Endothelial cell of umbilical vein (primary cell): Measurements from ENCODE around the gene PLEKHG4. TPM values are rescaled to one million over a fixed set of nuclear protein-coding genes. Genes with fewer than 3 reads are reported as not detected.

Experiments used
- BruUV-seq: library from RNA; stranded (reverse); fragments of 400-500 nt; replicated peaks from 2 replicates; lab custom pipeline; 2021; lab: Mats Ljungman, UMichigan
- CTCF ChIA-PET: fragments of 300-600, 350-600 bp; sonication (Branson Sonifier 250); formaldehyde crosslinking; loops from one replicate; lab custom pipeline; 2021; ENCODE audit warnings: antibody characterized with exemption, inconsistent platforms; lab: Charles Lee
- POLR2A ChIA-PET: fragments of 300-600, 350-600 bp; sonication (Branson Sonifier 250); formaldehyde crosslinking; loops from one replicate; lab custom pipeline; 2021; ENCODE audit warnings: antibody characterized with exemption, inconsistent platforms; lab: Charles Lee
- DNase-seq: peaks from one replicate; pipeline ENCODE4 v3.0.0-alpha.2; 2011; ENCODE audit warnings: low read depth, low spot score
- FAIRE-seq: peaks from 2 replicates; lab custom pipeline; 2011; peaks lifted over from hg19 to GRCh38; lab: Jason Lieb, UNC
- H2AFZ ChIP-seq: 2 replicates; pipeline ENCODE4 v1.6.0; 2012; ENCODE audit warnings: low read depth, low read length, control low read depth, inconsistent platforms
- H3K27ac ChIP-seq: 2 replicates; pipeline ENCODE4 v1.5.1; 2011; ENCODE audit warnings: low read depth, mild to moderate bottlenecking, control low read depth, low read length, moderate library complexity; ENCODE audit not compliant: insufficient read depth
- H3K27me3 ChIP-seq, 2 experiments: 2 replicates each; pipeline versions ENCODE4 v1.6.0 to v1.6.1; 2011; ENCODE audit warnings: low read length in 2 of 2, mixed read lengths in 1 of 2; ENCODE audit not compliant: control insufficient read depth in 2 of 2, insufficient read depth in 2 of 2
- H3K36me3 ChIP-seq, 2 experiments: 2 replicates in 1 of 2; 3 replicates in 1 of 2; pipeline ENCODE4 v1.5.1; 2011; ENCODE audit warnings: low read length in 2 of 2, mild to moderate bottlenecking in 1 of 2, moderate library complexity in 1 of 2; ENCODE audit not compliant: control insufficient read depth in 2 of 2, insufficient read depth in 2 of 2; ENCODE audit errors: extremely low read depth in 1 of 2
- H3K4me1 ChIP-seq: 3 replicates; pipeline ENCODE4 v1.5.1; 2011; ENCODE audit warnings: mild to moderate bottlenecking, low read length; ENCODE audit not compliant: control insufficient read depth, insufficient read depth; ENCODE audit errors: extremely low read depth
- H3K4me2 ChIP-seq: 2 replicates; pipeline ENCODE4 v1.6.1; 2011; ENCODE audit warnings: low read length, control low read depth, mixed read lengths; ENCODE audit not compliant: insufficient read depth
- H3K4me3 ChIP-seq, 3 experiments: fragments of 200-600 bp in 1 of 3; sonication (generic), shearing (Covaris generic) in 1 of 3; replicated peaks in 1 of 3; 2 replicates each; pipeline ENCODE4 v1.5.1; 2011 to 2016; ENCODE audit warnings: control low read depth in 3 of 3, low read length in 3 of 3, mild to moderate bottlenecking in 2 of 3, inconsistent platforms in 1 of 3, low read depth in 1 of 3, moderate library complexity in 1 of 3; ENCODE audit not compliant: insufficient read depth in 1 of 3
- H3K79me2 ChIP-seq: 2 replicates; pipeline ENCODE4 v1.6.0; 2012; ENCODE audit warnings: low read length, inconsistent platforms; ENCODE audit not compliant: control insufficient read depth, insufficient read depth
- H3K9ac ChIP-seq: replicated peaks from 2 replicates; pipeline ENCODE3; 2011; ENCODE audit warnings: low read length, control low read depth; ENCODE audit not compliant: insufficient read depth; ENCODE audit errors: extremely low read depth
- H3K9me1 ChIP-seq: replicated peaks from 3 replicates; pipeline ENCODE4 v1.6.0; 2011; ENCODE audit warnings: mild to moderate bottlenecking, low read length; ENCODE audit not compliant: control insufficient read depth, insufficient read depth; ENCODE audit errors: extremely low read depth
- H3K9me3 ChIP-seq: replicated peaks from 2 replicates; pipeline ENCODE4 v1.5.1; 2012; ENCODE audit warnings: low read length, inconsistent platforms; ENCODE audit not compliant: control insufficient read depth, insufficient read depth
- H4K20me1 ChIP-seq: replicated peaks from 2 replicates; pipeline ENCODE3; 2011; ENCODE audit warnings: mild to moderate bottlenecking, low read length; ENCODE audit not compliant: control insufficient read depth, insufficient read depth; ENCODE audit errors: extremely low read depth
- CTCF ChIP-seq, 2 donors: IDR thresholded peaks; 1 replicate in 1 of 2; 2 replicates in 1 of 2; pipeline ENCODE4 v1.5.1; 2011; ENCODE audit warnings: low read length in 2 of 2, mild to moderate bottlenecking in 2 of 2, moderate library complexity in 2 of 2, control low read depth in 1 of 2, inconsistent platforms in 1 of 2, low read depth in 1 of 2; ENCODE audit not compliant: insufficient read depth in 1 of 2; ENCODE audit errors: extremely low read depth in 1 of 2
- EZH2 ChIP-seq: IDR thresholded peaks from 2 replicates; pipeline ENCODE4 v1.6.1; 2012; ENCODE audit warnings: borderline replicate concordance, low read depth, mild to moderate bottlenecking, moderate library complexity, low read length, inconsistent platforms; ENCODE audit not compliant: severe bottlenecking
- FOS ChIP-seq: IDR thresholded peaks from 2 replicates; pipeline ENCODE4 v1.6.1; 2011; ENCODE audit warnings: mild to moderate bottlenecking, low read length, moderate library complexity, borderline replicate concordance; ENCODE audit not compliant: insufficient read depth
- GATA2 ChIP-seq: IDR thresholded peaks from 2 replicates; pipeline ENCODE4 v1.7.0; 2011; ENCODE audit warnings: low read depth, mild to moderate bottlenecking, moderate library complexity, mixed read lengths, low read length; ENCODE audit not compliant: insufficient read length, insufficient read depth
- JUN ChIP-seq: IDR thresholded peaks from 2 replicates; pipeline ENCODE4 v1.6.1; 2011; ENCODE audit warnings: borderline replicate concordance, low read depth; ENCODE audit not compliant: insufficient read length, insufficient read depth
- MAX ChIP-seq: IDR thresholded peaks from 2 replicates; pipeline ENCODE4 v1.6.1; 2011; ENCODE audit not compliant: insufficient read depth, insufficient read length
- MYC ChIP-seq: IDR thresholded peaks from one replicate; pipeline ENCODE4 v1.6.1; 2011; ENCODE audit warnings: mild to moderate bottlenecking, low read depth, low read length
- POLR2A ChIP-seq: IDR thresholded peaks from 2 replicates; pipeline ENCODE4 v1.6.1; 2012; ENCODE audit warnings: low read depth, mild to moderate bottlenecking, control low read depth, low read length
- POLR2AphosphoS5 ChIP-seq: IDR thresholded peaks from 2 replicates; pipeline ENCODE4 v1.6.1; 2012; ENCODE audit warnings: low read depth, mild to moderate bottlenecking, control low read depth, low read length, moderate library complexity; ENCODE audit not compliant: insufficient read depth
- dilution Hi-C: fragments of 300-500 bp; cut with MboI; formaldehyde crosslinking; loops from one replicate; pipeline ENCODE4 v1.15.0; 2019; ENCODE audit warnings: low sequenced_read_pairs; ENCODE audit not compliant: extremely low pct_ligation_motif_present
- intact Hi-C: fragments of 100-400 bp; cut with micrococcal nuclease; formaldehyde crosslinking; loops from one replicate; pipeline ENCODE4 v1.10.0; 2022
- polyA plus RNA-seq, 4 experiments: library from polyadenylated mRNA; depleted of rRNA in 3 of 4; stranded (reverse) in 3 of 4; unstranded in 1 of 4; fragments of >200 nt; gene quantifications; 2 replicates each; pipeline versions ENCODE4 v1.2.1 to v1.2.3, GENCODE V29; 2011 to 2012; ENCODE audit warnings: missing spikeins in 1 of 4
- total RNA-seq: library from RNA; stranded (reverse); gene quantifications from 2 replicates; pipeline ENCODE4 v1.2.3, GENCODE V29; 2021

Gene PLEKHG4
- total and polyA plus RNA-seq, 2 donors (not counting 3 experiments of a cell fraction or from before 2014, with no cell fraction given) = 26.6 to 34.8 TPM

DNA sequence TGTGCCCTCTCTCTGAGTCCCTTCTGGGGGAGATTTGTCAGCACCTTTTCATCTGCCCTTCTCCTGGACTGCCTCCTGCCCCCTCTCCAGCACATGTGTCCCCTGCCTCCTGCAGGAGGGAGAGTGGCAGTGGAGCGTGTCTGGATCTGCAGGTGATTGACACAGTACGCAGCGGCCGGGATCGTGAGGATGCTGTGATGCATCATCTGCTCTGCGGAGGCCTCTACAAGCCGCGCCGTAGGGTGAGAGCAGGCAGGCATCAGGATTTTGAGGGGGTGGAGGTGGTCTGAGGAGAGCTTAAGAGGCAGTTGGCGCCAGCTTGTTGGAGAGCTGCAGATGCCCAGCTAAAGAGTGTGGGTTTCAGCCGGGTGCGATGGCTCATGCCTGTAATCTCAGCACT, 19.6 kb upstream of the PLEKHG4 start:
- FAIRE-seq = no peak
- CTCF ChIA-PET = interaction anchor here (0.7 to 3.3 kb wide), 16 partner anchors 11 to 281 kb away, joined by 3 to 65 read pairs (median 9); partner anchors contain the start of genes HSD11B2 and PLEKHG4
- dilution Hi-C loops = no loop called here

More for the DNA sequence above, 19.6 kb upstream of the PLEKHG4 start:
- Histone ChIP-seq H3K79me2 (no peaks in the 10 kb centered on the region), H3K27ac (no peak overlapping the region), H2AFZ (no peak overlapping the region), H3K4me3 (no peak overlapping the region), H3K9me3 (no peaks in the 10 kb centered on the region), H3K4me1 (peaks cover 4% of the 10 kb centered on the region), H4K20me1 (no peaks in the 10 kb centered on the region), H3K9me1 (no peaks in the 10 kb centered on the region), H3K4me2 (no peak overlapping the region), H3K27me3 (no peaks in the 10 kb centered on the region), H3K36me3 (no peaks in the 10 kb centered on the region), H3K9ac (no peak overlapping the region)
- no peak for DNase-seq
- POLR2A ChIA-PET = no interaction called here
- TF ChIP-seq FOS (no peak), MYC (no peak), MAX (no peak), GATA2 (no peak), EZH2 (no peak), CTCF (IDR thresholded peaks at IDR 0.05; ENCODE audit: extremely low read depth in 1 of 2, insufficient read depth in 1 of 2, low read depth in 1 of 2, low read length in 2 of 2) (no peak), POLR2A (no peak), POLR2AphosphoS5 (no peak), JUN (no peak)
- intact Hi-C loops = loop anchor here (1.0 kb wide), 3 partner anchors 80 to 140 kb away; partner anchors contain the start of gene TPPP3
- no TSS peak for BruUV-seq
